HG02571 (cell line): ENCODE measurements around the gene TCF25.
"Not testable (repeated sequence)": the region's sequence is repeated elsewhere in the genome, so short reads cannot be mapped to it uniquely, and the experiment has no call there.

ENCODE experiments used
- ATAC-seq: cut with Tn5 transposase; IDR thresholded peaks from one replicate; pipeline ENCODE4 v1.9.1; 2021; ENCODE audit warnings: mild to moderate bottlenecking, moderate library complexity; ENCODE audit not compliant: unreplicated experiment

Gene TCF25

GRCh38 chr16:89917773-89918452, 44.5 kb downstream of the TCF25 start:
- peak; percentile 60 for ATAC-seq

DNA sequence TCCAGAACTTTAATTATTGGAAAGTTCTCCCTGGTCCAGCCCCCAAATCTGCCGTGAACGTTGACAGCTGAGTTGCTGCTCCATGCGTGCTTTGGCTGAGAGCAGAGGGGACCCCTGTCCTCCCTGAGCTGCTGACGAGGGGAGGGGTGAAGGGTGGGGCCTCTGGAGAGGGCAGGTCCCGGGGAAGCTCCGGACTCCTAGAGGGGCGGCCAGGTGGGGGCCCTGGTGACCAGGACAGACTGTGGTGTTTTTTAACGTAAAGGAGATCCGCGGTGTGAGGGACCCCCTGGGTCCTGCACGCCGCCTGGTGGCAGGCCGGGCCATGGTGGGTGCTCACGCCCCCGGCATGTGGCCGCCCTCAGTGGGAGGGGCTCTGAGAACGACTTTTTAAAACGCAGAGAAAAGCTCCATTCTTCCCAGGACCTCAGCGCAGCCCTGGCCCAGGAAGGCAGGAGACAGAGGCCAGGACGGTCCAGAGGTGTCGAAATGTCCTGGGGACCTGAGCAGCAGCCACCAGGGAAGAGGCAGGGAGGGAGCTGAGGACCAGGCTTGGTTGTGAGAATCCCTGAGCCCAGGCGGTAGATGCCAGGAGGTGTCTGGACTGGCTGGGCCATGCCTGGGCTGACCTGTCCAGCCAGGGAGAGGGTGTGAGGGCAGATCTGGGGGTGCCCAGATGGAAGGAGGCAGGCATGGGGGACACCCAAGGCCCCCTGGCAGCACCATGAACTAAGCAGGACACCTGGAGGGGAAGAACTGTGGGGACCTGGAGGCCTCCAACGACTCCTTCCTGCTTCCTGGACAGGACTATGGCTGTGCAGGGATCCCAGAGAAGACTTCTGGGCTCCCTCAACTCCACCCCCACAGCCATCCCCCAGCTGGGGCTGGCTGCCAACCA, 45.3 kb downstream of the TCF25 start, which contains the start of gene MC1R:
TSS of gene MC1R (plus strand) at position 410 of the 895 bp plus-strand sequence. CDS start at position 807, 397 bp downstream.
- ATAC-seq, result no peak

DNA sequence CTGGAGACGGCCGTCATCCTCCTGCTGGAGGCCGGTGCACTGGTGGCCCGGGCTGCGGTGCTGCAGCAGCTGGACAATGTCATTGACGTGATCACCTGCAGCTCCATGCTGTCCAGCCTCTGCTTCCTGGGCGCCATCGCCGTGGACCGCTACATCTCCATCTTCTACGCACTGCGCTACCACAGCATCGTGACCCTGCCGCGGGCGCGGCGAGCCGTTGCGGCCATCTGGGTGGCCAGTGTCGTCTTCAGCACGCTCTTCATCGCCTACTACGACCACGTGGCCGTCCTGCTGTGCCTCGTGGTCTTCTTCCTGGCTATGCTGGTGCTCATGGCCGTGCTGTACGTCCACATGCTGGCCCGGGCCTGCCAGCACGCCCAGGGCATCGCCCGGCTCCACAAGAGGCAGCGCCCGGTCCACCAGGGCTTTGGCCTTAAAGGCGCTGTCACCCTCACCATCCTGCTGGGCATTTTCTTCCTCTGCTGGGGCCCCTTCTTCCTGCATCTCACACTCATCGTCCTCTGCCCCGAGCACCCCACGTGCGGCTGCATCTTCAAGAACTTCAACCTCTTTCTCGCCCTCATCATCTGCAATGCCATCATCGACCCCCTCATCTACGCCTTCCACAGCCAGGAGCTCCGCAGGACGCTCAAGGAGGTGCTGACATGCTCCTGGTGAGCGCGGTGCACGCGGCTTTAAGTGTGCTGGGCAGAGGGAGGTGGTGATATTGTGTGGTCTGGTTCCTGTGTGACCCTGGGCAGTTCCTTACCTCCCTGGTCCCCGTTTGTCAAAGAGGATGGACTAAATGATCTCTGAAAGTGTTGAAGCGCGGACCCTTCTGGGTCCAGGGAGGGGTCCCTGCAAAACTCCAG, 46.4 kb downstream of the TCF25 start:
- no peak for ATAC-seq

GRCh38 chr16:89920723-89921122, 47.3 kb downstream of the TCF25 start:
- ATAC-seq, result no peak

DNA sequence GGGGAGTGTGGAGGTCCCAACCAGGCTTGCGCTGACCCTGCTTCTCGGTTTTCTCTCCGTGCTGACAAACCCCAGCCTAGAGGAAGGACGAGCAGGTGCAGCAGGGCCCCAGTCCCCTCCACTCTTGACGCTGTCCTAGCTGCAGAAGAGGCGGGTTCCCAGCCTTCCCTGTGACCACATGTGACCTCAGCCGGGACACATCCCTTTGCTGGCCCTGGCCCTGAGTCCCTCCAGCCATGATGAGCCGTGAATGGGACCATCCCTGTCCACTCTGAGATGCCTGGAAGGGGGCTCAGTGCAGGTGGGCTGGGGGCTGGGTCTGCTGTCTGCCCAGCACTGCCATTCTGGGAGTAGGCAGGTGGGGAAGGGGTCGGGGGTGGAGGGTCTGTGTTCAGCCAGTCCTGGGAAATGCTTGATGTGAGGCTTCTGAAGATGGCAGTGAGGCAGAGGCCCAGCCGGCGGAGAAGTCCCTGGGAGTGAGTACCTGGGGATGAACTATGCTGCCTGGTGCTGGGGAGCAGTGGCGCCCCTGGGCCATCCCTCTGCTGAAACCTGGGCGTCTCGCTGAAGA, 47.8 kb downstream of the TCF25 start:
- no peak for ATAC-seq

- no peak for ATAC-seq
Observed at GRCh38 chr16:89921702-89922476, 48.5 kb downstream of the TCF25 start.

DNA sequence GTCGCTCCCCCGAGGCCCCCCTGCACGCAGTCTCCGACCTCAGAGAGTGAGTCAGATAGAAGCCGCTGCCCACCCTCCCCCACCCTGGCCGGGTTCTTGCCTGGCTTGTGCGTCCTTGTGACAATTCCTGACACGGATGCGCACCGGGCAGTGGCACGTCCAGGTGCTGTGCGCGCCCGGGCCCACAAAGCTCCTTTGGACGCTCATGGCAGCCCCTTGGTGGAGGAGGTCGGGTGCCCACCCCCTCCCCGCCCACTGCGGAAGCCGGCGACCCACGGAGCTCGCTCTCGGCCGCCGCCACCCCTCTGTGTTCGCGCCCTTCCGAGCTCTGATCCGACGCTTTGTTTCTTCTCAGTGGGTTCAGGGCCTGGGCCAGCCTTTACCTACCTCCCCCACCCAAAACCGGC, 49.1 kb downstream of the TCF25 start:
- ATAC-seq, result no peak

GRCh38 chr16:89922884-89923639, 49.7 kb downstream of the TCF25 start, which contains the start of gene TUBB3:
TUBB3 (plus strand) TSS chr16:89923342; CDS start chr16:89923402, 60 bp downstream.
- ATAC-seq, result no peak

- ATAC-seq, result no peak
Observed at GRCh38 chr16:89923640-89924296, 50.4 kb downstream of the TCF25 start.

- no peak for ATAC-seq
Observed at GRCh38 chr16:89924297-89924924, 51.0 kb downstream of the TCF25 start.

DNA sequence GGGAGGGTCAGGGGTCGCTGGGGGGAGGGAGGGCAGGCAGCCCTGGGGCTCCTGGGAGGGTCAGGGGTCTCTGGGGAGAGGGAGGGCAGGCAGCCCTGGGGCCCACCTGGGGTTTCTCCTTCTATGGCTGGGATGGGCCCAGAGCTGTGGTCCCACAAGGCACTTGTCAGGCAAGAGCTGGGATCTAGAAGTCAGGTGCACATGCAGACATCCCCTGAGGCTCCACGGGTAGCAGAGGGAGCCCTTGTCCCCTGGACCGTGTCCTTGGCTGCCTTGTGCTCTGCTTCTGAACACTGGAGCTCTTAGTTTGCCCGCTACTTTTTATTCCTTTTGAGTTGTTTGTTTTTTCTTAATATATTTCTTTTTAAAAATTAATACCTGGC, 51.5 kb downstream of the TCF25 start:
- no peak for ATAC-seq

DNA sequence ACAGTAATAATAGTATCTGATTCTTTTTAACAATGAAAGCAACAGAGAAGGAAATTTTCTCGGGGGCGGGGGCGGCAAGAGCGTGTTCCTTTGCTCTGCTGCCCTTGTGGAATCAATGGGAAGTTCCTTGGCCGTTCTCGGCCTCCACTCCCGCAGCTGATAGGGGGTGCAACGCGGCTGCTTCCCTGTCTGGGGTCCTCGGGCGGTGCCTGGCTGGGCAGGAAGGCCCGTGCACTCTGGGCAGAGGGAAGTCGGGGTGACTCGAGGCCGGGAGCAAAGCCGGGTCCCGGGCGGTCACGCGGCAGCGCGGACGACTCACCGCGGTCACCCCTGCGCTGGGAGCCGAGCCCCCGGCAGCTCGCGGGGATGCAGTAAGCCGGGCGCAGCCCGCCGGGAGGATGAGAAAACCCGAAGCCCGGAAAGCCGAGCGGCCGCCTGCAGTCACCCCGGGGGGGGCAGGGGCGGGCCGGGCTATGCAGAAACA, 52.2 kb downstream of the TCF25 start:
- peak; percentile 6 for ATAC-seq

DNA sequence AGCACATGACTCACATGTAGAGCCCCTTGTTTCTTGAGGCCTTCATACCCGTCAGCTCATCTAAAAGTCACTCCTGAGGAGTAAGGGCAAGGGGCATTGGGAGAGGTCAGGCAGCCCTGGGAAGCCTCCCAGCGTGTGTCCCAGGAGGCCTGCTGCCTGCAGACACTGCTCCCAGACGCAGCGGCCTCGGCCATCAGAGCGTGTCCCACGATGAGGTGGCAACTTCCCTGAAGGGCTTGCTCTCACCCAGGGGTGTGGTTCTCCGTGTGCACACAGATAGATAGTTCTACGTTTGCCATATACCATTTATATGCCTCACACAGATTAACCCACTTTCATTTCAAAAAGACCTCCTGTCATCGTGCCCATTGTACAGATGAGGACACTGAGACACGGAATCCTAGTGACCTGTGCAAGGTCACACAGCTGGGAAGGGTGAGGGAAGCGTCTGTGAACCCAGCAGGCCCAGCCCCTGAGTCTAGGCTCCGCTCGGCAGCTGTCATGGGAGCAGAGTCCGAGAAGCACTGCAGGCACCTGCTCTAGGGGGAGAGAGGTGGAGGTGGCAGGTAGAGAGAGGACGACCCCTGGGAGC, 58.0 kb downstream of the TCF25 start:
- no peak for ATAC-seq

GRCh38 chr16:89931964-89932363, 58.6 kb downstream of the TCF25 start:
- ATAC-seq, result no peak

- ATAC-seq, result not testable (repeated sequence)
Observed at GRCh38 chr16:89934019-89934418, 60.6 kb downstream of the TCF25 start.

- no peak for ATAC-seq
Observed at GRCh38 chr16:89934611-89935553, 61.5 kb downstream of the TCF25 start.
